ENCODE measurements around the gene EMC10. TPM values are rescaled to one million over a fixed set of nuclear protein-coding genes. Genes with fewer than 3 reads are reported as not detected.

The EMC10 gene
- total and polyA plus RNA-seq, 3 experiments from 2014 or later, result 11.4 to 74.8 (median 74.7) TPM

GRCh38 chr19:50444059-50444458, 32.2 kb upstream of the EMC10 start:
- no peak for DNase-seq
- ChIA-PET POLR2A (interaction anchor here (0.7 kb wide), 1 partner anchor 60 kb away, joined by 8 read pairs; the partner anchor contains the start of gene POLD1), CTCF (no interaction called here)
- Mint-ChIP-seq H3K27ac (no peak overlapping the region), H3K9me3 (no peaks in the 10 kb centered on the region), H3K4me3 (no peak overlapping the region), H3K36me3 (no peaks in the 10 kb centered on the region), H3K4me1 (no peaks in the 10 kb centered on the region), H3K27me3 (peaks cover 5 to 15% of the 10 kb centered on the region in 2 donors)
- H3K27ac ChIP-seq (ENCODE audit: low read depth, low read length), result no peak overlapping the region
- H3K9me3 ChIP-seq (ENCODE audit: low read length), result no peaks in the 10 kb centered on the region
- H3K27me3 ChIP-seq (ENCODE audit: insufficient read depth, low read length, poor library complexity, severe bottlenecking), result no peaks in the 10 kb centered on the region
- no peaks in the 10 kb centered on the region for H3K36me3 ChIP-seq (ENCODE audit: insufficient read depth, low read length)
- H3K4me1 ChIP-seq (ENCODE audit: insufficient read depth, low read length), result no peaks in the 10 kb centered on the region
- H3K4me3 ChIP-seq (ENCODE audit: low read length), result no peak overlapping the region

GRCh38 chr19:50447053-50447452, 29.3 kb upstream of the EMC10 start:
- ChIA-PET POLR2A (no interaction called here), CTCF (no interaction called here)
- Histone ChIP-seq H3K4me1 (ENCODE audit: insufficient read depth, low read length) (no peaks in the 10 kb centered on the region), H3K27me3 (ENCODE audit: insufficient read depth, low read length, poor library complexity, severe bottlenecking) (no peaks in the 10 kb centered on the region), H3K27ac (ENCODE audit: low read depth, low read length) (no peak overlapping the region), H3K4me3 (ENCODE audit: low read length) (no peak overlapping the region), H3K36me3 (ENCODE audit: insufficient read depth, low read length) (no peaks in the 10 kb centered on the region), H3K9me3 (ENCODE audit: low read length) (no peaks in the 10 kb centered on the region)
- DNase-seq, result no peak
- Mint-ChIP-seq H3K36me3 (no peaks in the 10 kb centered on the region), H3K4me3 (no peak overlapping the region), H3K27ac (no peak overlapping the region), H3K9me3 (no peaks in the 10 kb centered on the region), H3K27me3 (peaks cover 5 to 14% of the 10 kb centered on the region in 2 donors), H3K4me1 (no peaks in the 10 kb centered on the region)

GRCh38 chr19:50447750-50448149, 28.6 kb upstream of the EMC10 start:
- Histone ChIP-seq H3K27ac (ENCODE audit: low read depth, low read length) (no peak overlapping the region), H3K9me3 (ENCODE audit: low read length) (no peaks in the 10 kb centered on the region), H3K27me3 (ENCODE audit: insufficient read depth, low read length, poor library complexity, severe bottlenecking) (no peaks in the 10 kb centered on the region), H3K4me3 (ENCODE audit: low read length) (no peak overlapping the region), H3K4me1 (ENCODE audit: insufficient read depth, low read length) (no peaks in the 10 kb centered on the region), H3K36me3 (ENCODE audit: insufficient read depth, low read length) (no peaks in the 10 kb centered on the region)
- H3K36me3 Mint-ChIP-seq, result no peaks in the 10 kb centered on the region
- ChIA-PET POLR2A (no interaction called here), CTCF (no interaction called here)
- H3K4me1 Mint-ChIP-seq, result no peaks in the 10 kb centered on the region
- no peak for DNase-seq
- H3K9me3 Mint-ChIP-seq, result peaks cover 0 to 2% (median 0%) of the 10 kb centered on the region in 5 donors
- no peak overlapping the region for H3K4me3 Mint-ChIP-seq
- H3K27me3 Mint-ChIP-seq, result peaks cover 5 to 14% of the 10 kb centered on the region in 2 donors
- H3K27ac Mint-ChIP-seq, result no peak overlapping the region

- Mint-ChIP-seq H3K27me3 (peaks cover 4 to 14% of the 10 kb centered on the region in 2 donors), H3K36me3 (no peaks in the 10 kb centered on the region), H3K4me1 (no peaks in the 10 kb centered on the region), H3K9me3 (peaks cover 0 to 2% (median 0%) of the 10 kb centered on the region in 5 donors), H3K27ac (peak overlapping the region in 1 of 8 donors; percentile 13), H3K4me3 (no peak overlapping the region)
- Histone ChIP-seq H3K4me3 (ENCODE audit: low read length) (no peak overlapping the region), H3K36me3 (ENCODE audit: insufficient read depth, low read length) (no peaks in the 10 kb centered on the region), H3K27ac (ENCODE audit: low read depth, low read length) (no peak overlapping the region), H3K4me1 (ENCODE audit: insufficient read depth, low read length) (no peaks in the 10 kb centered on the region), H3K27me3 (ENCODE audit: insufficient read depth, low read length, poor library complexity, severe bottlenecking) (no peaks in the 10 kb centered on the region), H3K9me3 (ENCODE audit: low read length) (no peaks in the 10 kb centered on the region)
- ChIA-PET POLR2A (no interaction called here), CTCF (no interaction called here)
- DNase-seq, result no peak
These were observed 26.9 kb upstream of the EMC10 start for GRCh38 chr19:50449236-50449899.

- peak overlapping the region in 1 of 8 donors; percentile 47 for H3K27ac Mint-ChIP-seq
- no peak overlapping the region for H3K4me3 Mint-ChIP-seq
- H3K9me3 Mint-ChIP-seq, result peaks cover 0 to 2% (median 0%) of the 10 kb centered on the region in 5 donors
- DNase-seq, result no peak
- H3K27ac ChIP-seq (ENCODE audit: low read depth, low read length), result no peak overlapping the region
- no peaks in the 10 kb centered on the region for H3K4me1 Mint-ChIP-seq
- no peaks in the 10 kb centered on the region for H3K27me3 ChIP-seq (ENCODE audit: insufficient read depth, low read length, poor library complexity, severe bottlenecking)
- H3K9me3 ChIP-seq (ENCODE audit: low read length), result no peaks in the 10 kb centered on the region
- H3K4me3 ChIP-seq (ENCODE audit: low read length), result no peak overlapping the region
- H3K36me3 Mint-ChIP-seq, result no peaks in the 10 kb centered on the region
- no peaks in the 10 kb centered on the region for H3K36me3 ChIP-seq (ENCODE audit: insufficient read depth, low read length)
- ChIA-PET CTCF (no interaction called here), POLR2A (no interaction called here)
- peaks cover 2 to 14% of the 10 kb centered on the region in 2 donors for H3K27me3 Mint-ChIP-seq
- no peaks in the 10 kb centered on the region for H3K4me1 ChIP-seq (ENCODE audit: insufficient read depth, low read length)
These were observed 25.7 kb upstream of the EMC10 start for GRCh38 chr19:50450369-50451222.

GRCh38 chr19:50451223-50451534, 25.1 kb upstream of the EMC10 start:
- no peaks in the 10 kb centered on the region for H3K9me3 ChIP-seq (ENCODE audit: low read length)
- H3K27ac ChIP-seq (ENCODE audit: low read depth, low read length), result no peak overlapping the region
- Mint-ChIP-seq H3K27me3 (peaks cover 5 to 14% of the 10 kb centered on the region in 2 donors), H3K9me3 (peaks cover 0 to 2% (median 0%) of the 10 kb centered on the region in 5 donors), H3K4me3 (no peak overlapping the region), H3K36me3 (no peaks in the 10 kb centered on the region), H3K27ac (no peak overlapping the region), H3K4me1 (no peaks in the 10 kb centered on the region)
- H3K36me3 ChIP-seq (ENCODE audit: insufficient read depth, low read length), result no peaks in the 10 kb centered on the region
- DNase-seq, result no peak
- H3K4me1 ChIP-seq (ENCODE audit: insufficient read depth, low read length), result no peaks in the 10 kb centered on the region
- no peaks in the 10 kb centered on the region for H3K27me3 ChIP-seq (ENCODE audit: insufficient read depth, low read length, poor library complexity, severe bottlenecking)
- CTCF ChIA-PET, result no interaction called here
- POLR2A ChIA-PET, result no interaction called here
- H3K4me3 ChIP-seq (ENCODE audit: low read length), result no peak overlapping the region

- Mint-ChIP-seq H3K27me3 (peaks cover 3 to 20% of the 10 kb centered on the region in 2 donors), H3K9me3 (peaks cover 0 to 2% (median 0%) of the 10 kb centered on the region in 5 donors), H3K27ac (no peak overlapping the region), H3K36me3 (no peaks in the 10 kb centered on the region), H3K4me1 (no peaks in the 10 kb centered on the region), H3K4me3 (no peak overlapping the region)
- ChIA-PET CTCF (interaction anchor here (1.1 kb wide), 1 partner anchor 8 kb away, joined by 3 read pairs; no protein-coding TSS in a partner anchor), POLR2A (no interaction called here)
- no peaks in the 10 kb centered on the region for H3K36me3 ChIP-seq (ENCODE audit: insufficient read depth, low read length)
- no peak for DNase-seq
- no peaks in the 10 kb centered on the region for H3K27me3 ChIP-seq (ENCODE audit: insufficient read depth, low read length, poor library complexity, severe bottlenecking)
- H3K4me1 ChIP-seq (ENCODE audit: insufficient read depth, low read length), result no peaks in the 10 kb centered on the region
- H3K4me3 ChIP-seq (ENCODE audit: low read length), result no peak overlapping the region
- H3K27ac ChIP-seq (ENCODE audit: low read depth, low read length), result no peak overlapping the region
- no peaks in the 10 kb centered on the region for H3K9me3 ChIP-seq (ENCODE audit: low read length)
These were observed 23.1 kb upstream of the EMC10 start for GRCh38 chr19:50453243-50453642.

GRCh38 chr19:50455992-50456391, 20.3 kb upstream of the EMC10 start:
- no peaks in the 10 kb centered on the region for H3K4me1 ChIP-seq (ENCODE audit: insufficient read depth, low read length)
- H3K27me3 ChIP-seq (ENCODE audit: insufficient read depth, low read length, poor library complexity, severe bottlenecking), result no peaks in the 10 kb centered on the region
- ChIA-PET POLR2A (no interaction called here), CTCF (interaction anchor here (1.2 kb wide), 1 partner anchor 98 kb away, joined by 3 read pairs; no protein-coding TSS in a partner anchor)
- Mint-ChIP-seq H3K4me1 (peaks cover 0 to 3% (median 0%) of the 10 kb centered on the region in 3 donors), H3K9me3 (peaks cover 0 to 2% (median 0%) of the 10 kb centered on the region in 5 donors), H3K36me3 (no peaks in the 10 kb centered on the region), H3K4me3 (no peak overlapping the region), H3K27ac (no peak overlapping the region), H3K27me3 (peaks cover 5 to 18% of the 10 kb centered on the region in 2 donors)
- H3K9me3 ChIP-seq (ENCODE audit: low read length), result no peaks in the 10 kb centered on the region
- no peaks in the 10 kb centered on the region for H3K36me3 ChIP-seq (ENCODE audit: insufficient read depth, low read length)
- DNase-seq, result no peak
- no peak overlapping the region for H3K4me3 ChIP-seq (ENCODE audit: low read length)
- H3K27ac ChIP-seq (ENCODE audit: low read depth, low read length), result no peak overlapping the region

Measured in CD8-positive, alpha-beta memory T cell (primary cell).